Measurements from ENCODE around the gene CDC73. TPM values are rescaled to one million over a fixed set of nuclear protein-coding genes. Genes with fewer than 3 reads are reported as not detected.

Gene CDC73
- total and polyA plus RNA-seq, 2 donors (not counting 3 experiments of a cell fraction or from before 2014, with no cell fraction given) = 9.9 to 55.8 TPM

- Histone ChIP-seq H3K4me1 (ENCODE audit: control insufficient read depth, extremely low read depth, insufficient read depth, low read length) (no peaks in the 10 kb centered on the region), H3K9me1 (replicated peaks; ENCODE audit: control insufficient read depth, extremely low read depth, insufficient read depth, low read length) (no peaks in the 10 kb centered on the region), H4K20me1 (replicated peaks; ENCODE audit: control insufficient read depth, extremely low read depth, insufficient read depth, low read length) (no peaks in the 10 kb centered on the region), H3K9me3 (replicated peaks; ENCODE audit: control insufficient read depth, insufficient read depth, low read length) (no peaks in the 10 kb centered on the region), H3K4me3 (replicated peaks in 1 of 3; ENCODE audit: insufficient read depth in 1 of 3, low read depth in 1 of 3, low read length in 3 of 3) (no peak overlapping the region), H3K27ac (ENCODE audit: insufficient read depth, low read depth, low read length) (no peak overlapping the region), H3K27me3 (ENCODE audit: control insufficient read depth in 2 of 2, insufficient read depth in 2 of 2, low read length in 2 of 2) (no peaks in the 10 kb centered on the region), H3K79me2 (ENCODE audit: control insufficient read depth, insufficient read depth, low read length) (no peaks in the 10 kb centered on the region), H2AFZ (ENCODE audit: low read depth, low read length) (no peak overlapping the region), H3K36me3 (ENCODE audit: control insufficient read depth in 2 of 2, extremely low read depth in 1 of 2, insufficient read depth in 2 of 2, low read length in 2 of 2) (no peaks in the 10 kb centered on the region), H3K4me2 (ENCODE audit: insufficient read depth, low read length) (no peak overlapping the region), H3K9ac (replicated peaks; ENCODE audit: extremely low read depth, insufficient read depth, low read length) (no peak overlapping the region)
- TF ChIP-seq FOS (IDR thresholded peaks at IDR 0.05; ENCODE audit: borderline replicate concordance, insufficient read depth, low read length) = no peak
- no peak for TF ChIP-seq GATA2 (IDR thresholded peaks at IDR 0.05; ENCODE audit: insufficient read depth, insufficient read length, low read depth, low read length)
- TF ChIP-seq EZH2 (IDR thresholded peaks at IDR 0.05; ENCODE audit: borderline replicate concordance, low read depth, low read length, severe bottlenecking) = no peak
- no peak for TF ChIP-seq CTCF (IDR thresholded peaks at IDR 0.05; ENCODE audit: extremely low read depth in 1 of 2, insufficient read depth in 1 of 2, low read depth in 1 of 2, low read length in 2 of 2)
- no peak for TF ChIP-seq MYC (IDR thresholded peaks at IDR 0.05; ENCODE audit: low read depth, low read length)
- FAIRE-seq (no peak), DNase-seq (ENCODE audit: low read depth, low spot score) (no peak)
- ChIA-PET CTCF (interaction anchor here (0.7 to 1.0 kb wide), 2 partner anchors 9 to 11 kb away, joined by 3 to 4 read pairs; no protein-coding TSS in a partner anchor), POLR2A (no interaction called here)
- intact Hi-C loops (cut with micrococcal nuclease) = no loop called here
- dilution Hi-C loops (cut with MboI; ENCODE audit: extremely low pct_ligation_motif_present, low sequenced_read_pairs) = no loop called here
- BruUV-seq (replicated peaks) = no TSS peak
Observed at GRCh38 chr1:193299038-193299437, 177.2 kb downstream of the CDC73 start.

- no peak overlapping the region for H3K9ac ChIP-seq (replicated peaks; ENCODE audit: extremely low read depth, insufficient read depth, low read length)
- H2AFZ ChIP-seq (ENCODE audit: low read depth, low read length) = no peak overlapping the region
- no peaks in the 10 kb centered on the region for H3K36me3 ChIP-seq (ENCODE audit: control insufficient read depth in 2 of 2, extremely low read depth in 1 of 2, insufficient read depth in 2 of 2, low read length in 2 of 2)
- H3K4me1 ChIP-seq (ENCODE audit: control insufficient read depth, extremely low read depth, insufficient read depth, low read length) = no peaks in the 10 kb centered on the region
- no peak for TF ChIP-seq MYC (IDR thresholded peaks at IDR 0.05; ENCODE audit: low read depth, low read length)
- TF ChIP-seq JUN (IDR thresholded peaks at IDR 0.05; ENCODE audit: borderline replicate concordance, insufficient read depth, insufficient read length, low read depth) = no peak
- TF ChIP-seq FOS (IDR thresholded peaks at IDR 0.05; ENCODE audit: borderline replicate concordance, insufficient read depth, low read length) = no peak
- TF ChIP-seq POLR2AphosphoS5 (IDR thresholded peaks at IDR 0.05; ENCODE audit: insufficient read depth, low read depth, low read length) = no peak
- no peak for TF ChIP-seq GATA2 (IDR thresholded peaks at IDR 0.05; ENCODE audit: insufficient read depth, insufficient read length, low read depth, low read length)
- TF ChIP-seq MAX (IDR thresholded peaks at IDR 0.05; ENCODE audit: insufficient read depth, insufficient read length) = no peak
- TF ChIP-seq CTCF (IDR thresholded peaks at IDR 0.05; ENCODE audit: extremely low read depth in 1 of 2, insufficient read depth in 1 of 2, low read depth in 1 of 2, low read length in 2 of 2) = no peak
- TF ChIP-seq EZH2 (IDR thresholded peaks at IDR 0.05; ENCODE audit: borderline replicate concordance, low read depth, low read length, severe bottlenecking) = no peak
- TF ChIP-seq POLR2A (IDR thresholded peaks at IDR 0.05; ENCODE audit: low read depth, low read length) = no peak
- intact Hi-C loops (cut with micrococcal nuclease) = no loop called here
- H3K9me3 ChIP-seq (replicated peaks; ENCODE audit: control insufficient read depth, insufficient read depth, low read length) = no peaks in the 10 kb centered on the region
- dilution Hi-C loops (cut with MboI; ENCODE audit: extremely low pct_ligation_motif_present, low sequenced_read_pairs) = no loop called here
- H3K27me3 ChIP-seq (ENCODE audit: control insufficient read depth in 2 of 2, insufficient read depth in 2 of 2, low read length in 2 of 2) = no peaks in the 10 kb centered on the region
- no peak for DNase-seq (ENCODE audit: low read depth, low spot score)
- H3K9me1 ChIP-seq (replicated peaks; ENCODE audit: control insufficient read depth, extremely low read depth, insufficient read depth, low read length) = no peaks in the 10 kb centered on the region
- no peak for FAIRE-seq
- H4K20me1 ChIP-seq (replicated peaks; ENCODE audit: control insufficient read depth, extremely low read depth, insufficient read depth, low read length) = no peaks in the 10 kb centered on the region
- H3K27ac ChIP-seq (ENCODE audit: insufficient read depth, low read depth, low read length) = no peak overlapping the region
- BruUV-seq (replicated peaks) = no TSS peak
- CTCF ChIA-PET = no interaction called here
- no peak overlapping the region for H3K4me2 ChIP-seq (ENCODE audit: insufficient read depth, low read length)
- no peaks in the 10 kb centered on the region for H3K79me2 ChIP-seq (ENCODE audit: control insufficient read depth, insufficient read depth, low read length)
- H3K4me3 ChIP-seq (replicated peaks in 1 of 3; ENCODE audit: insufficient read depth in 1 of 3, low read depth in 1 of 3, low read length in 3 of 3) = no peak overlapping the region
- POLR2A ChIA-PET = no interaction called here
Observed at GRCh38 chr1:193301746-193302145, 179.9 kb downstream of the CDC73 start.
